Gastrocnemius medialis (tissue), 4 donors: ENCODE results near the gene DCTD. TPM values are rescaled to one million over a fixed set of nuclear protein-coding genes. Genes with fewer than 3 reads are reported as not detected.

ENCODE experiments used
- ATAC-seq, 2 donors: fragments of 150-250 bp; one replicate each; pipeline ENCODE4 v1.9.1; 2016
- DNase-seq, 2 donors: peaks; one replicate each; pipeline ENCODE4 v3.0.0-alpha.2; 2019
- H3K27ac ChIP-seq, 4 donors: fragments of 200-600 bp; sonication (generic); 1 replicate in 1 of 4; 2 replicates in 3 of 4; pipeline ENCODE4 v1.5.1; 2016 to 2018; ENCODE audit warnings: mild to moderate bottlenecking in 2 of 4, moderate library complexity in 1 of 4
- H3K27me3 ChIP-seq, 3 donors: fragments of 200-600 bp; sonication (generic) in 2 of 3; 1 replicate in 1 of 3; 2 replicates in 2 of 3; pipeline versions ENCODE4 v1.5.1 to v1.6.0; 2016 to 2019; ENCODE audit warnings: mild to moderate bottlenecking in 1 of 3, moderate library complexity in 1 of 3
- H3K36me3 ChIP-seq, 2 donors: fragments of 200-600 bp; sonication (generic) in 1 of 2; one replicate each; pipeline ENCODE4 v1.5.1; 2017 to 2018
- H3K4me1 ChIP-seq, 2 donors: fragments of 200-600 bp; sonication (generic) in 1 of 2; one replicate each; pipeline ENCODE4 v1.5.1; 2016 to 2017; ENCODE audit warnings: mild to moderate bottlenecking in 2 of 2
- H3K4me3 ChIP-seq, 4 donors: fragments of 200-600 bp; sonication (generic) in 3 of 4; 1 replicate in 1 of 4; 2 replicates in 3 of 4; pipeline ENCODE4 v1.5.1; 2016 to 2019; ENCODE audit warnings: mild to moderate bottlenecking in 2 of 4
- H3K9me3 ChIP-seq, 3 donors: fragments of 200-600 bp; sonication (generic) in 2 of 3; 1 replicate in 1 of 3; 2 replicates in 2 of 3; pipeline ENCODE4 v1.5.1; 2016 to 2019
- CTCF ChIP-seq, 5 experiments: fragments of 450-650 bp in 3 of 5; fragments of 200-600 bp in 2 of 5; sonication (generic) in 2 of 5; IDR thresholded peaks in 4 of 5; conservative IDR thresholded peaks in 1 of 5; 1 replicate in 4 of 5; 2 replicates in 1 of 5; pipeline ENCODE4 v1.5.1; 2016 to 2019; ENCODE audit warnings: antibody characterized with exemption in 5 of 5, mild to moderate bottlenecking in 3 of 5, moderate library complexity in 3 of 5
- POLR2A ChIP-seq, 2 donors: fragments of 450-650 bp; IDR thresholded peaks; one replicate each; pipeline ENCODE4 v1.6.1; 2017; ENCODE audit warnings: antibody characterized with exemption in 2 of 2, mild to moderate bottlenecking in 2 of 2, moderate library complexity in 2 of 2
- in situ Hi-C, 4 donors: fragments of 200-750 bp; cut with MboI; loops; one replicate each; pipeline versions ENCODE4 v1.15.0 to v1.8.0; 2017; ENCODE audit warnings: low sequenced_read_pairs in 4 of 4
- intact Hi-C: fragments of 100-400 bp; cut with DNase I; formaldehyde crosslinking; loops from one replicate; pipeline ENCODE4 v1.15.1; 2023; ENCODE audit warnings: low total_unique reads
- total RNA-seq, 4 donors: library from RNA; depleted of rRNA; stranded (reverse); fragments of >200 nt; gene quantifications; one replicate each; pipeline versions ENCODE4 v1.1.0 to v1.2.3, GENCODE V29; 2016

Gene DCTD
- total RNA-seq, 4 donors from 2014 or later, result 32.2 to 48.2 (median 39.1) TPM

GRCh38 chr4:182894681-182895275 is 22.4 kb downstream of the DCTD start:
- Histone ChIP-seq H3K27me3 (no peaks in the 10 kb centered on the region), H3K36me3 (peaks cover 0 to 52% of the 10 kb centered on the region in 2 donors), H3K9me3 (no peaks in the 10 kb centered on the region), H3K27ac (no peak overlapping the region), H3K4me1 (no peaks in the 10 kb centered on the region), H3K4me3 (no peak overlapping the region)
- TF ChIP-seq CTCF (IDR thresholded peaks at IDR 0.05 in 4 of 5, conservative IDR thresholded peaks at IDR 0.05 in 1 of 5) (no peak), POLR2A (IDR thresholded peaks at IDR 0.05) (no peak)
- no peak for ATAC-seq
- in situ Hi-C loops (no loop called here), intact Hi-C loops (no loop called here)
- no peak for DNase-seq

- no peak overlapping the region for H3K27ac ChIP-seq
- TF ChIP-seq POLR2A (IDR thresholded peaks at IDR 0.05), result no peak
- TF ChIP-seq CTCF (IDR thresholded peaks at IDR 0.05 in 4 of 5, conservative IDR thresholded peaks at IDR 0.05 in 1 of 5), result no peak
- H3K4me1 ChIP-seq, result no peaks in the 10 kb centered on the region
- intact Hi-C loops (no loop called here), in situ Hi-C loops (no loop called here)
- peaks cover 0 to 61% of the 10 kb centered on the region in 2 donors for H3K36me3 ChIP-seq
- H3K4me3 ChIP-seq, result no peak overlapping the region
- no peaks in the 10 kb centered on the region for H3K9me3 ChIP-seq
- DNase-seq (no peak), ATAC-seq (no peak)
- no peaks in the 10 kb centered on the region for H3K27me3 ChIP-seq
These were observed 23.6 kb downstream of the DCTD start for GRCh38 chr4:182893474-182894080.

GRCh38 chr4:182893047-182893446 is 24.1 kb downstream of the DCTD start:
- Histone ChIP-seq H3K36me3 (peaks cover 0 to 62% of the 10 kb centered on the region in 2 donors), H3K4me3 (no peak overlapping the region), H3K27ac (no peak overlapping the region), H3K27me3 (no peaks in the 10 kb centered on the region), H3K9me3 (no peaks in the 10 kb centered on the region), H3K4me1 (no peaks in the 10 kb centered on the region)
- DNase-seq (no peak), ATAC-seq (no peak)
- TF ChIP-seq CTCF (IDR thresholded peaks at IDR 0.05 in 4 of 5, conservative IDR thresholded peaks at IDR 0.05 in 1 of 5) (no peak), POLR2A (IDR thresholded peaks at IDR 0.05) (no peak)
- in situ Hi-C loops (no loop called here), intact Hi-C loops (no loop called here)

- H3K27me3 ChIP-seq, result no peaks in the 10 kb centered on the region
- no peak overlapping the region for H3K27ac ChIP-seq
- no peaks in the 10 kb centered on the region for H3K4me1 ChIP-seq
- in situ Hi-C loops, result no loop called here
- no peak for ATAC-seq
- no peak overlapping the region for H3K4me3 ChIP-seq
- DNase-seq, result no peak
- peaks cover 0 to 75% of the 10 kb centered on the region in 2 donors for H3K36me3 ChIP-seq
- intact Hi-C loops, result no loop called here
- TF ChIP-seq POLR2A (IDR thresholded peaks at IDR 0.05), result no peak
- no peak for TF ChIP-seq CTCF (IDR thresholded peaks at IDR 0.05 in 4 of 5, conservative IDR thresholded peaks at IDR 0.05 in 1 of 5)
- H3K9me3 ChIP-seq, result no peaks in the 10 kb centered on the region
These were observed 27.0 kb downstream of the DCTD start for GRCh38 chr4:182890202-182890601.
